NB4 (cell line): Measurements from ENCODE around the gene KSR2.

Experiments
- CTCF ChIP-seq: IDR thresholded peaks from one replicate; pipeline ENCODE4 v1.5.1; 2012; ENCODE audit warnings: low read depth, low read length
- POLR2A ChIP-seq: IDR thresholded peaks from 2 replicates; pipeline ENCODE4 v1.6.1; 2011; ENCODE audit warnings: mild to moderate bottlenecking; ENCODE audit not compliant: insufficient read length; ENCODE audit errors: extremely low read depth

GRCh38 chr12:118011377-118011776 is 42.6 kb upstream of the KSR2 start:
- TF ChIP-seq CTCF (no peak), POLR2A (no peak)
